GM12873 (cell line): Measurements from ENCODE around the gene CALML5.

Source experiments
- CTCF ChIP-seq: IDR thresholded peaks from 2 replicates; pipeline ENCODE4 v1.5.1; 2012; ENCODE audit warnings: low read depth, mild to moderate bottlenecking, moderate library complexity, low read length, control low read depth; ENCODE audit not compliant: insufficient read depth; ENCODE audit errors: missing control alignments

The CALML5 gene

GRCh38 chr10:5508161-5508604 is 8.8 kb upstream of the CALML5 start:
- no peak for TF ChIP-seq CTCF

GRCh38 chr10:5507649-5508131 is 8.3 kb upstream of the CALML5 start:
- no peak for TF ChIP-seq CTCF

- TF ChIP-seq CTCF: no peak
Measured at GRCh38 chr10:5506751-5507648, 7.6 kb upstream of the CALML5 start.

- TF ChIP-seq CTCF: no peak
Measured at GRCh38 chr10:5506246-5506645, 6.9 kb upstream of the CALML5 start.

GRCh38 chr10:5504146-5505072 is 5.0 kb upstream of the CALML5 start:
- TF ChIP-seq CTCF: no peak

GRCh38 chr10:5503477-5503835 is 4.1 kb upstream of the CALML5 start:
- no peak for TF ChIP-seq CTCF
